Panc1 (cell line): ENCODE measurements around the gene STAMBP. TPM values are rescaled to one million over a fixed set of nuclear protein-coding genes. Genes with fewer than 3 reads are reported as not detected.

ENCODE experiments used
- ATAC-seq: fragments of 200-7000 bp; cut with Tn5 transposase; 2 replicates; pipeline ENCODE4 v1.9.1; 2020; ENCODE audit warnings: mild to moderate bottlenecking, moderate library complexity
- BruUV-seq: library from RNA; stranded (reverse); fragments of 400-500 nt; replicated peaks from 2 replicates; lab custom pipeline; 2021; lab: Mats Ljungman, UMichigan
- CTCF ChIA-PET: fragments of 300-600 bp; sonication (Branson Sonifier 250); formaldehyde crosslinking; loops from one replicate; lab custom pipeline; 2022; ENCODE audit warnings: antibody characterized with exemption; lab: Charles Lee
- POLR2A ChIA-PET: fragments of 300-600 bp; sonication (Branson Sonifier 250); formaldehyde crosslinking; loops from one replicate; lab custom pipeline; 2022; ENCODE audit warnings: antibody characterized with exemption; lab: Charles Lee
- DNase-seq: peaks from one replicate; pipeline ENCODE4 v3.0.0-alpha.2; 2010; ENCODE audit warnings: low read depth, low spot score
- H3K27ac ChIP-seq: 2 replicates; pipeline ENCODE4 v1.5.1; 2011; ENCODE audit warnings: mild to moderate bottlenecking, low read length, inconsistent platforms
- H3K27me3 ChIP-seq: fragments of 200-500 bp; sonication (Bioruptor generic); 2 replicates; pipeline ENCODE4 v1.6.0; 2014; ENCODE audit warnings: low read length, inconsistent platforms; ENCODE audit not compliant: control insufficient read depth, insufficient read depth
- H3K36me3 ChIP-seq: fragments of 200-500 bp; sonication (Bioruptor generic); 2 replicates; pipeline ENCODE4 v1.5.1; 2014; ENCODE audit warnings: inconsistent platforms, mild to moderate bottlenecking, low read length, moderate library complexity; ENCODE audit not compliant: control insufficient read depth, insufficient read depth
- H3K4me1 ChIP-seq: 2 replicates; pipeline ENCODE4 v1.5.1; 2011; ENCODE audit warnings: inconsistent platforms, mild to moderate bottlenecking, low read length, moderate library complexity; ENCODE audit not compliant: control insufficient read depth, insufficient read depth
- H3K4me3 ChIP-seq, 2 experiments: 2 replicates each; pipeline ENCODE4 v1.5.1; 2011 to 2012; ENCODE audit warnings: low read depth in 2 of 2, low read length in 2 of 2, mild to moderate bottlenecking in 2 of 2, inconsistent platforms in 1 of 2, moderate library complexity in 1 of 2
- H3K9me3 ChIP-seq: fragments of 200-500 bp; sonication (Bioruptor generic); 2 replicates; pipeline ENCODE4 v1.5.1; 2014; ENCODE audit warnings: low read depth, mild to moderate bottlenecking, inconsistent platforms, low read length, moderate library complexity; ENCODE audit not compliant: control insufficient read depth, insufficient read depth
- CTCF ChIP-seq: fragments of 450-650 bp; IDR thresholded peaks from 2 replicates; pipeline ENCODE4 v1.5.1; 2017; ENCODE audit warnings: mild to moderate bottlenecking
- POLR2AphosphoS5 ChIP-seq: IDR thresholded peaks from 2 replicates; pipeline ENCODE4 v1.6.1; 2012; ENCODE audit warnings: mild to moderate bottlenecking, low read depth, low read length, moderate library complexity
- REST ChIP-seq, 2 experiments: IDR thresholded peaks; 2 replicates each; pipeline ENCODE4 v1.6.1; 2011 to 2012; ENCODE audit warnings: low read depth in 2 of 2, control low read depth in 1 of 2, low read length in 1 of 2, mild to moderate bottlenecking in 1 of 2, moderate library complexity in 1 of 2; ENCODE audit not compliant: insufficient read depth in 1 of 2
- SIN3A ChIP-seq: IDR thresholded peaks from 2 replicates; pipeline ENCODE4 v1.6.1; 2012; ENCODE audit warnings: low read depth, mild to moderate bottlenecking, low read length, moderate library complexity, borderline replicate concordance; ENCODE audit not compliant: insufficient read depth
- TCF7L2 ChIP-seq: IDR thresholded peaks from 2 replicates; pipeline ENCODE4 v1.6.1; 2011; ENCODE audit warnings: mild to moderate bottlenecking, low read depth, low read length, inconsistent platforms
- in situ Hi-C: cut with HindIII; loops from 2 replicates; pipeline ENCODE4 v1.10.0; 2016; ENCODE audit warnings: low sequenced_read_pairs, low pct_unique_long_range_greater_than_20kb
- intact Hi-C: fragments of 100-400 bp; cut with micrococcal nuclease; formaldehyde crosslinking; loops from one replicate; pipeline ENCODE4 v1.10.0; 2022; ENCODE audit not compliant: unreplicated experiment
- total RNA-seq: library from RNA; stranded (reverse); gene quantifications from one replicate; pipeline ENCODE4 v1.2.1, GENCODE V29; 2021; ENCODE audit not compliant: unreplicated experiment

STAMBP gene
- total RNA-seq, 1 experiment from 2014 or later = 49.0 TPM

GRCh38 chr2:73894877-73895276 lies 66.1 kb downstream of the STAMBP start:
- Histone ChIP-seq H3K9me3 (no peaks in the 10 kb centered on the region), H3K27me3 (no peaks in the 10 kb centered on the region), H3K27ac (no peak overlapping the region), H3K36me3 (no peaks in the 10 kb centered on the region), H3K4me3 (no peak overlapping the region), H3K4me1 (no peaks in the 10 kb centered on the region; the same call in 1 of the 2 replicates)
- intact Hi-C loops = no loop called here
- CTCF ChIA-PET = interaction anchor here (0.5 kb wide), 1 partner anchor 9 kb away, joined by 8 read pairs; no protein-coding TSS in a partner anchor
- no TSS peak for BruUV-seq
- in situ Hi-C loops = no loop called here
- ATAC-seq = no peak
- no peak for DNase-seq
- POLR2A ChIA-PET = no interaction called here
- TF ChIP-seq POLR2AphosphoS5 (no peak), SIN3A (no peak), REST (IDR thresholded peaks at IDR 0.05; ENCODE audit: insufficient read depth in 1 of 2, low read depth in 2 of 2, low read length in 1 of 2) (no peak), TCF7L2 (no peak), CTCF (no peak)

- ATAC-seq (no peak), DNase-seq (no peak)
- CTCF ChIA-PET = no interaction called here
- H3K36me3 ChIP-seq = no peaks in the 10 kb centered on the region
- no peaks in the 10 kb centered on the region; the same call in 1 of the 2 replicates for H3K4me1 ChIP-seq
- intact Hi-C loops = no loop called here
- no peak overlapping the region for H3K4me3 ChIP-seq
- H3K27me3 ChIP-seq = no peaks in the 10 kb centered on the region
- POLR2A ChIA-PET = interaction anchor here (0.6 kb wide), 1 partner anchor 422 kb away, joined by 4 read pairs; no protein-coding TSS in a partner anchor
- in situ Hi-C loops = no loop called here
- no peaks in the 10 kb centered on the region for H3K9me3 ChIP-seq
- no TSS peak for BruUV-seq
- H3K27ac ChIP-seq = no peak overlapping the region
- TF ChIP-seq SIN3A (no peak), POLR2AphosphoS5 (no peak), TCF7L2 (no peak), REST (IDR thresholded peaks at IDR 0.05; ENCODE audit: insufficient read depth in 1 of 2, low read depth in 2 of 2, low read length in 1 of 2) (no peak), CTCF (no peak)
Observed at GRCh38 chr2:73895473-73895872, 66.7 kb downstream of the STAMBP start.
